ENCODE data around the gene ANO6. TPM values are rescaled to one million over a fixed set of nuclear protein-coding genes. Genes with fewer than 3 reads are reported as not detected.

ANO6 gene
- total and polyA plus RNA-seq, 2 of the 4 experiments (the other 2 are of a cell fraction), result 21.6 to 41.0 TPM

GRCh38 chr12:45462506-45462905 is 246.6 kb downstream of the ANO6 start:
- Histone ChIP-seq H3K27ac (ENCODE audit: insufficient read depth, low read length) (no peak overlapping the region), H4K91ac (ENCODE audit: insufficient read depth, low read depth, low read length) (no peak overlapping the region), H3K4me2 (ENCODE audit: low read depth, low read length) (no peak overlapping the region), H2BK5ac (ENCODE audit: low read depth, low read length, poor library complexity, severe bottlenecking) (no peak overlapping the region), H2BK120ac (ENCODE audit: low read depth, low read length) (no peak overlapping the region), H4K20me1 (ENCODE audit: insufficient read depth, low read length) (no peaks in the 10 kb centered on the region), H2BK15ac (ENCODE audit: low read depth, low read length) (no peak overlapping the region), H4K5ac (ENCODE audit: low read depth, low read length) (no peak overlapping the region), H2AFZ (replicated peaks; ENCODE audit: low read length, poor library complexity) (no peak overlapping the region), H3K4me1 (ENCODE audit: control insufficient read depth, insufficient read depth, low read length) (no peaks in the 10 kb centered on the region), H3K27me3 (ENCODE audit: control insufficient read depth, insufficient read depth, low read length) (peaks cover 3% of the 10 kb centered on the region), H3K4ac (ENCODE audit: low read depth, low read length) (no peak overlapping the region), H2AK9ac (replicated peaks; ENCODE audit: low read depth, low read length, poor library complexity) (no peak overlapping the region), H2BK20ac (ENCODE audit: low read depth, low read length) (no peak overlapping the region), H3K18ac (ENCODE audit: low read depth, low read length) (no peak overlapping the region), H3K23ac (ENCODE audit: low read depth, low read length) (no peak overlapping the region), H3K4me3 (ENCODE audit: insufficient read depth, low read depth, low read length) (no peak overlapping the region), H4K8ac (ENCODE audit: low read depth in 2 of 2, low read length in 2 of 2) (no peak overlapping the region), H3K9ac (ENCODE audit: low read depth, low read length) (no peak overlapping the region), H3K56ac (ENCODE audit: extremely low read depth, insufficient read depth, low read length) (no peak overlapping the region), H3K36me3 (ENCODE audit: control insufficient read depth, insufficient read depth, low read length) (no peaks in the 10 kb centered on the region), H3K14ac (replicated peaks; ENCODE audit: low read depth, low read length) (no peak overlapping the region), H3K9me1 (ENCODE audit: insufficient read depth, low read length) (no peaks in the 10 kb centered on the region), H3K79me1 (ENCODE audit: low read depth in 1 of 2, low read length in 2 of 2) (no peaks in the 10 kb centered on the region), H3K9me3 (ENCODE audit: control insufficient read depth, insufficient read depth, low read length) (no peaks in the 10 kb centered on the region), H2AK5ac (ENCODE audit: low read depth, low read length) (no peak overlapping the region)
- ChIA-PET POLR2A (ENCODE audit: unreplicated experiment) (no interaction called here), CTCF (no interaction called here)
- BruUV-seq (replicated peaks), result no TSS peak
- no CpG with 5 or more reads among the region's 4 CpGs for WGBS, 2 experiments (ENCODE audit: extremely low coverage in 2 of 2, insufficient read length in 1 of 2)
- no peak for ATAC-seq (ENCODE audit: low read depth)
- dilution Hi-C loops (cut with HindIII; ENCODE audit: low sequenced_read_pairs, unreplicated experiment), result no loop called here
- no peak for DNase-seq
- in situ Hi-C loops (cut with MboI; ENCODE audit: low sequenced_read_pairs), result no loop called here
- intact Hi-C loops (cut with micrococcal nuclease), result no loop called here
- TF ChIP-seq MAZ (IDR thresholded peaks at IDR 0.05; ENCODE audit: borderline replicate concordance, low read depth, low read length) (no peak), NFE2L2 (IDR thresholded peaks at IDR 0.05; ENCODE audit: low read depth, low read length) (no peak), SMC3 (IDR thresholded peaks at IDR 0.05; ENCODE audit: low read depth, low read length) (no peak), RCOR1 (IDR thresholded peaks at IDR 0.05; ENCODE audit: insufficient replicate concordance, low read length) (no peak), MXI1 (IDR thresholded peaks at IDR 0.05; ENCODE audit: borderline replicate concordance, low read depth, low read length) (no peak), BHLHE40 (IDR thresholded peaks at IDR 0.05; ENCODE audit: low read depth, low read length) (no peak), FOS (IDR thresholded peaks at IDR 0.05; ENCODE audit: low read depth, low read length) (no peak), ELK1 (IDR thresholded peaks at IDR 0.05; ENCODE audit: borderline replicate concordance, low read depth, low read length) (no peak)
- TF ChIP-seq, protein P1, sequence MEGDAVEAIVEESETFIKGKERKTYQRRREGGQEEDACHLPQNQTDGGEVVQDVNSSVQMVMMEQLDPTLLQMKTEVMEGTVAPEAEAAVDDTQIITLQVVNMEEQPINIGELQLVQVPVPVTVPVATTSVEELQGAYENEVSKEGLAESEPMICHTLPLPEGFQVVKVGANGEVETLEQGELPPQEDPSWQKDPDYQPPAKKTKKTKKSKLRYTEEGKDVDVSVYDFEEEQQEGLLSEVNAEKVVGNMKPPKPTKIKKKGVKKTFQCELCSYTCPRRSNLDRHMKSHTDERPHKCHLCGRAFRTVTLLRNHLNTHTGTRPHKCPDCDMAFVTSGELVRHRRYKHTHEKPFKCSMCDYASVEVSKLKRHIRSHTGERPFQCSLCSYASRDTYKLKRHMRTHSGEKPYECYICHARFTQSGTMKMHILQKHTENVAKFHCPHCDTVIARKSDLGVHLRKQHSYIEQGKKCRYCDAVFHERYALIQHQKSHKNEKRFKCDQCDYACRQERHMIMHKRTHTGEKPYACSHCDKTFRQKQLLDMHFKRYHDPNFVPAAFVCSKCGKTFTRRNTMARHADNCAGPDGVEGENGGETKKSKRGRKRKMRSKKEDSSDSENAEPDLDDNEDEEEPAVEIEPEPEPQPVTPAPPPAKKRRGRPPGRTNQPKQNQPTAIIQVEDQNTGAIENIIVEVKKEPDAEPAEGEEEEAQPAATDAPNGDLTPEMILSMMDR (conservative IDR thresholded peaks at IDR 0.05; ENCODE audit: low read depth, low read length), result no peak
- TF ChIP-seq, protein P2, sequence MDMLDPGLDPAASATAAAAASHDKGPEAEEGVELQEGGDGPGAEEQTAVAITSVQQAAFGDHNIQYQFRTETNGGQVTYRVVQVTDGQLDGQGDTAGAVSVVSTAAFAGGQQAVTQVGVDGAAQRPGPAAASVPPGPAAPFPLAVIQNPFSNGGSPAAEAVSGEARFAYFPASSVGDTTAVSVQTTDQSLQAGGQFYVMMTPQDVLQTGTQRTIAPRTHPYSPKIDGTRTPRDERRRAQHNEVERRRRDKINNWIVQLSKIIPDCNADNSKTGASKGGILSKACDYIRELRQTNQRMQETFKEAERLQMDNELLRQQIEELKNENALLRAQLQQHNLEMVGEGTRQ (IDR thresholded peaks at IDR 0.05; ENCODE audit: low read depth, low read length), result no peak

Measured in IMR-90 (cell line).